HepG2 (cell line): ENCODE results near the gene IKZF4. TPM values are rescaled to one million over a fixed set of nuclear protein-coding genes. Genes with fewer than 3 reads are reported as not detected.
A peak's percentile ranks its signal among the peaks of the same experiment; 100 is the strongest.

Source experiments
- ATM ChIP-seq: fragments of 450-650 bp; IDR thresholded peaks from 2 replicates; pipeline ENCODE4 v1.7.1; 2017; ENCODE audit warnings: mild to moderate bottlenecking, borderline replicate concordance
- CREM ChIP-seq, 2 experiments: sonication (generic) in 1 of 2; formaldehyde crosslinking in 1 of 2; IDR thresholded peaks; 2 replicates each; pipeline versions ENCODE4 v1.4.0 to v1.6.1; 2016 to 2020; ENCODE audit warnings: antibody characterized with exemption in 1 of 2, mild to moderate bottlenecking in 1 of 2, missing genetic modification reagents in 1 of 2
- ELF4 ChIP-seq: sonication (generic); formaldehyde crosslinking; IDR thresholded peaks from 2 replicates; pipeline ENCODE4 v1.5.0; 2020; ENCODE audit warnings: missing genetic modification reagents, mild to moderate bottlenecking, moderate library complexity, borderline replicate concordance
- GATAD1 ChIP-seq: IDR thresholded peaks from 2 replicates; pipeline ENCODE4 v1.6.1; 2016; ENCODE audit warnings: missing genetic modification reagents, missing compliant biosample characterization
- GTF2F1 ChIP-seq: fragments of 150-350 bp; IDR thresholded peaks from 2 replicates; pipeline ENCODE4 v1.6.1; 2014; ENCODE audit warnings: low read length
- HDAC1 ChIP-seq: sonication (generic); formaldehyde crosslinking; IDR thresholded peaks from 2 replicates; pipeline ENCODE4 v1.5.1; 2020; ENCODE audit warnings: mild to moderate bottlenecking, missing genetic modification reagents
- HNF4A ChIP-seq: sonication (generic); formaldehyde crosslinking; IDR thresholded peaks from 2 replicates; pipeline ENCODE4 v1.4.0; 2020; ENCODE audit warnings: missing genetic modification reagents
- IKZF1 ChIP-seq: fragments of 450-650 bp; IDR thresholded peaks from 2 replicates; pipeline ENCODE4 v1.7.1; 2016
- KDM2A ChIP-seq: sonication (generic); formaldehyde crosslinking; IDR thresholded peaks from 2 replicates; pipeline ENCODE4 v1.4.0; 2020; ENCODE audit warnings: low read depth, missing genetic modification reagents, borderline replicate concordance
- NFE2L1 ChIP-seq: sonication (generic); formaldehyde crosslinking; IDR thresholded peaks from 2 replicates; pipeline ENCODE4 v1.4.0; 2020; ENCODE audit warnings: missing genetic modification reagents, mild to moderate bottlenecking, borderline replicate concordance
- RAD21 ChIP-seq: fragments of 450-650 bp; formaldehyde crosslinking; IDR thresholded peaks from 2 replicates; pipeline ENCODE4 v1.5.0; 2020; ENCODE audit warnings: mild to moderate bottlenecking
- SMC3 ChIP-seq: IDR thresholded peaks from 2 replicates; pipeline ENCODE4 v1.6.1; 2011; ENCODE audit warnings: low read length, improper control_type of control experiment
- SNRNP70 ChIP-seq: fragments of 200-400 bp; formaldehyde crosslinking; IDR thresholded peaks from 2 replicates; pipeline ENCODE4 v1.6.1; 2017; ENCODE audit warnings: mild to moderate bottlenecking, low read depth, low read length, moderate library complexity
- ZNF160 ChIP-seq: sonication (generic); formaldehyde crosslinking; IDR thresholded peaks from 2 replicates; pipeline ENCODE4 v1.8.0; 2022; ENCODE audit warnings: mild to moderate bottlenecking, inconsistent platforms, missing genetic modification reagents
- ZNF333 ChIP-seq: sonication (generic); formaldehyde crosslinking; IDR thresholded peaks from 2 replicates; pipeline ENCODE4 v1.4.0; 2020; ENCODE audit warnings: mild to moderate bottlenecking, missing genetic modification reagents, borderline replicate concordance
- ZNF430 ChIP-seq: sonication (generic); formaldehyde crosslinking; IDR thresholded peaks from 2 replicates; pipeline ENCODE4 v1.9.0; 2021; ENCODE audit warnings: mild to moderate bottlenecking, missing genetic modification reagents
- ZNF432 ChIP-seq: sonication (generic); formaldehyde crosslinking; IDR thresholded peaks from 2 replicates; pipeline ENCODE4 v1.5.0; 2020; ENCODE audit warnings: missing genetic modification reagents, mild to moderate bottlenecking, borderline replicate concordance
- ZNF546 ChIP-seq: sonication (generic); formaldehyde crosslinking; conservative IDR thresholded peaks from 2 replicates; pipeline ENCODE4 v1.8.1; 2023; ENCODE audit warnings: mild to moderate bottlenecking, missing genetic modification reagents
- ZNF567 ChIP-seq: sonication (generic); formaldehyde crosslinking; IDR thresholded peaks from 2 replicates; pipeline ENCODE4 v1.8.1; 2023; ENCODE audit warnings: mild to moderate bottlenecking, missing genetic modification reagents, borderline replicate concordance
- ZNF589 ChIP-seq: sonication (generic); formaldehyde crosslinking; conservative IDR thresholded peaks from 2 replicates; pipeline ENCODE4 v1.8.0; 2022; ENCODE audit warnings: mild to moderate bottlenecking, moderate library complexity, missing genetic modification reagents
- ZNF629 ChIP-seq: sonication (generic); formaldehyde crosslinking; conservative IDR thresholded peaks from 2 replicates; pipeline ENCODE4 v1.5.0; 2020; ENCODE audit warnings: missing genetic modification reagents
- ZNF674 ChIP-seq: sonication (generic); formaldehyde crosslinking; IDR thresholded peaks from 2 replicates; pipeline ENCODE4 v1.5.0; 2020; ENCODE audit warnings: low read depth, mild to moderate bottlenecking, missing genetic modification reagents
- ZNF724P ChIP-seq: sonication (generic); formaldehyde crosslinking; IDR thresholded peaks from 2 replicates; pipeline ENCODE4 v1.8.0; 2022; ENCODE audit warnings: missing genetic modification reagents, borderline replicate concordance
- ZNF777 ChIP-seq: sonication (generic); formaldehyde crosslinking; IDR thresholded peaks from 2 replicates; pipeline ENCODE4 v1.4.0; 2020; ENCODE audit warnings: missing genetic modification reagents
- polyA plus RNA-seq, 8 experiments: library from polyadenylated mRNA; depleted of rRNA in 3 of 8; stranded (reverse) in 7 of 8; unstranded in 1 of 8; fragments of >200 nt; fragmentation: Illumina TruSeq in 4 of 8; extraction: Trizol in 4 of 8; gene quantifications; 2 replicates each; pipeline versions ENCODE4 v1.2.1 to v1.2.3, GENCODE V29; 2011 to 2016; ENCODE audit warnings: low read depth in 4 of 8, missing spikeins in 1 of 8, mixed read lengths in 1 of 8; ENCODE audit not compliant: insufficient read depth in 1 of 8
- total RNA-seq, 5 experiments: library from RNA; depleted of rRNA; stranded (reverse); fragments of >200 nt; fragmentation: Illumina TruSeq; extraction: Trizol; gene quantifications; 2 replicates each; pipeline ENCODE4 v1.2.3, GENCODE V29; 2016; ENCODE audit warnings: low read depth in 1 of 5
- TF ChIP-seq, protein P1 (sequence below): sonication (generic); formaldehyde crosslinking; conservative IDR thresholded peaks from 2 replicates; pipeline ENCODE4 v1.4.0; 2020; ENCODE audit warnings: missing genetic modification reagents
- TF ChIP-seq, protein P2 (sequence below): sonication (generic); formaldehyde crosslinking; IDR thresholded peaks from 2 replicates; pipeline ENCODE4 v1.4.0; 2020; ENCODE audit warnings: mild to moderate bottlenecking, missing genetic modification reagents
- TF ChIP-seq, protein P3 (sequence below): sonication (generic); formaldehyde crosslinking; IDR thresholded peaks from 2 replicates; pipeline ENCODE4 v1.4.0; 2020; ENCODE audit warnings: missing genetic modification reagents

Gene IKZF4
- total and polyA plus RNA-seq, 2 of the 13 experiments (the other 11 are each of a cell fraction or from before 2014, with no cell fraction given): 0.58 to 2.2 TPM

DNA sequence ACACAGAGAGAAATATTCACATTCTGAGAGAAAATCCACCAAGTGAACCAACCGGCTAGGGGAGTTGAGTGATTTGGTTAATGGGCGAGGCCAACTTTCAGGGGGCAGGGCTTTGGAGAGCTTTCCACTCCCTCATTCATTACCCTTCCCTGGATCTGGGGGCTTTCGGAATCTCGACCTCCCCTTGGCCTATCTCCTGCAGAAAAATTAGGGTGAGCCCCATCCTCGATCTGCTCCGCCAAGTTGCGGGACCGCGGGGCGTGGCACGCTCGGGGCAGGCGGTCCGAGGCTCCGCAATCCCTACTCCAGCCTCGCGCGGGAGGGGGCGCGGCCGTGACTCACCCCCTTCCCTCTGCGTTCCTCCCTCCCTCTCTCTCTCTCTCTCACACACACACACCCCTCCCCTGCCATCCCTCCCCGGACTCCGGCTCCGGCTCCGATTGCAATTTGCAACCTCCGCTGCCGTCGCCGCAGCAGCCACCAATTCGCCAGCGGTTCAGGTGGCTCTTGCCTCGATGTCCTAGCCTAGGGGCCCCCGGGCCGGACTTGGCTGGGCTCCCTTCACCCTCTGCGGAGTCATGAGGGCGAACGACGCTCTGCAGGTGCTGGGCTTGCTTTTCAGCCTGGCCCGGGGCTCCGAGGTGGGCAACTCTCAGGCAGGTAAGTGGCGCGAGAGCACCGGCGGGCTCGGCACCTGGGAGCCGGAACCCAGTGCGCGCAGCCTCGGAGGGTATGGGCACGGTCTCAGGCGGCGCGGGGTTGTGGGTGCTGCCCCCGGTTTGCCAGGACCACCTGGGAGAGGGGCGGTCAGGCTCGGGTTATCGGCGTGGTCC, 59.1 kb downstream of the IKZF4 start, which contains the start of gene ERBB3 (continued):
- no peak for TF ChIP-seq GTF2F1
- 0 out of 2 replicates have a peak, but pooled peaks have one; percentile 57 for TF ChIP-seq ELF4 (CRISPR knock-in tag)
- peak; percentile 62 for TF ChIP-seq ZNF160 (CRISPR knock-in tag)
- no peak for TF ChIP-seq NFE2L1
- TF ChIP-seq HNF4A (CRISPR knock-in tag): peak; percentile 60
- TF ChIP-seq ZNF674 (CRISPR knock-in tag): no peak
- no peak for TF ChIP-seq ZNF567 (CRISPR knock-in tag)
- TF ChIP-seq, protein P1, sequence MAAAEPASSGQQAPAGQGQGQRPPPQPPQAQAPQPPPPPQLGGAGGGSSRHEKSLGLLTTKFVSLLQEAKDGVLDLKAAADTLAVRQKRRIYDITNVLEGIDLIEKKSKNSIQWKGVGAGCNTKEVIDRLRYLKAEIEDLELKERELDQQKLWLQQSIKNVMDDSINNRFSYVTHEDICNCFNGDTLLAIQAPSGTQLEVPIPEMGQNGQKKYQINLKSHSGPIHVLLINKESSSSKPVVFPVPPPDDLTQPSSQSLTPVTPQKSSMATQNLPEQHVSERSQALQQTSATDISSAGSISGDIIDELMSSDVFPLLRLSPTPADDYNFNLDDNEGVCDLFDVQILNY (CRISPR knock-in tag): no peak
- peak; percentile 60 for TF ChIP-seq GATAD1 (CRISPR knock-in tag)
- TF ChIP-seq SMC3: no peak
- TF ChIP-seq SNRNP70: no peak
- TF ChIP-seq KDM2A: peak; percentile 83
- TF ChIP-seq ZNF546 (CRISPR knock-in tag): no peak
- no peak; the same call in 1 of the 2 replicates for TF ChIP-seq RAD21 (CRISPR knock-in tag)
- peak; percentile 71 for TF ChIP-seq HDAC1 (CRISPR knock-in tag)
- peak; percentile 90; the same call in 1 of the 2 replicates for TF ChIP-seq ZNF430 (CRISPR knock-in tag)
- TF ChIP-seq, protein P2, sequence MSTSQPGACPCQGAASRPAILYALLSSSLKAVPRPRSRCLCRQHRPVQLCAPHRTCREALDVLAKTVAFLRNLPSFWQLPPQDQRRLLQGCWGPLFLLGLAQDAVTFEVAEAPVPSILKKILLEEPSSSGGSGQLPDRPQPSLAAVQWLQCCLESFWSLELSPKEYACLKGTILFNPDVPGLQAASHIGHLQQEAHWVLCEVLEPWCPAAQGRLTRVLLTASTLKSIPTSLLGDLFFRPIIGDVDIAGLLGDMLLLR: no peak; the same call in 1 of the 2 replicates
- TF ChIP-seq ZNF629 (CRISPR knock-in tag): no peak
- peak; percentile 83 for TF ChIP-seq ZNF589 (CRISPR knock-in tag)
- no peak for TF ChIP-seq CREM (IDR thresholded peaks at IDR 0.05)
- no peak for TF ChIP-seq CREM (CRISPR knock-in tag; IDR thresholded peaks at IDR 0.05)
- no peak for TF ChIP-seq IKZF1
- no peak for TF ChIP-seq ATM
- TF ChIP-seq ZNF777 (CRISPR knock-in tag): no peak; the same call in 1 of the 2 replicates
- no peak for TF ChIP-seq ZNF333
- TF ChIP-seq, protein P3, sequence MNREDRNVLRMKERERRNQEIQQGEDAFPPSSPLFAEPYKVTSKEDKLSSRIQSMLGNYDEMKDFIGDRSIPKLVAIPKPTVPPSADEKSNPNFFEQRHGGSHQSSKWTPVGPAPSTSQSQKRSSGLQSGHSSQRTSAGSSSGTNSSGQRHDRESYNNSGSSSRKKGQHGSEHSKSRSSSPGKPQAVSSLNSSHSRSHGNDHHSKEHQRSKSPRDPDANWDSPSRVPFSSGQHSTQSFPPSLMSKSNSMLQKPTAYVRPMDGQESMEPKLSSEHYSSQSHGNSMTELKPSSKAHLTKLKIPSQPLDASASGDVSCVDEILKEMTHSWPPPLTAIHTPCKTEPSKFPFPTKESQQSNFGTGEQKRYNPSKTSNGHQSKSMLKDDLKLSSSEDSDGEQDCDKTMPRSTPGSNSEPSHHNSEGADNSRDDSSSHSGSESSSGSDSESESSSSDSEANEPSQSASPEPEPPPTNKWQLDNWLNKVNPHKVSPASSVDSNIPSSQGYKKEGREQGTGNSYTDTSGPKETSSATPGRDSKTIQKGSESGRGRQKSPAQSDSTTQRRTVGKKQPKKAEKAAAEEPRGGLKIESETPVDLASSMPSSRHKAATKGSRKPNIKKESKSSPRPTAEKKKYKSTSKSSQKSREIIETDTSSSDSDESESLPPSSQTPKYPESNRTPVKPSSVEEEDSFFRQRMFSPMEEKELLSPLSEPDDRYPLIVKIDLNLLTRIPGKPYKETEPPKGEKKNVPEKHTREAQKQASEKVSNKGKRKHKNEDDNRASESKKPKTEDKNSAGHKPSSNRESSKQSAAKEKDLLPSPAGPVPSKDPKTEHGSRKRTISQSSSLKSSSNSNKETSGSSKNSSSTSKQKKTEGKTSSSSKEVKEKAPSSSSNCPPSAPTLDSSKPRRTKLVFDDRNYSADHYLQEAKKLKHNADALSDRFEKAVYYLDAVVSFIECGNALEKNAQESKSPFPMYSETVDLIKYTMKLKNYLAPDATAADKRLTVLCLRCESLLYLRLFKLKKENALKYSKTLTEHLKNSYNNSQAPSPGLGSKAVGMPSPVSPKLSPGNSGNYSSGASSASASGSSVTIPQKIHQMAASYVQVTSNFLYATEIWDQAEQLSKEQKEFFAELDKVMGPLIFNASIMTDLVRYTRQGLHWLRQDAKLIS: peak; percentile 87
- TF ChIP-seq ZNF724P: no peak
- TF ChIP-seq ZNF432 (CRISPR knock-in tag): no peak
